Measurements from ENCODE around the gene NPHP4. TPM values are rescaled to one million over a fixed set of nuclear protein-coding genes. Genes with fewer than 3 reads are reported as not detected.

The NPHP4 gene
- total RNA-seq, 1 donor from 2014 or later, result 19.0 TPM

DNA sequence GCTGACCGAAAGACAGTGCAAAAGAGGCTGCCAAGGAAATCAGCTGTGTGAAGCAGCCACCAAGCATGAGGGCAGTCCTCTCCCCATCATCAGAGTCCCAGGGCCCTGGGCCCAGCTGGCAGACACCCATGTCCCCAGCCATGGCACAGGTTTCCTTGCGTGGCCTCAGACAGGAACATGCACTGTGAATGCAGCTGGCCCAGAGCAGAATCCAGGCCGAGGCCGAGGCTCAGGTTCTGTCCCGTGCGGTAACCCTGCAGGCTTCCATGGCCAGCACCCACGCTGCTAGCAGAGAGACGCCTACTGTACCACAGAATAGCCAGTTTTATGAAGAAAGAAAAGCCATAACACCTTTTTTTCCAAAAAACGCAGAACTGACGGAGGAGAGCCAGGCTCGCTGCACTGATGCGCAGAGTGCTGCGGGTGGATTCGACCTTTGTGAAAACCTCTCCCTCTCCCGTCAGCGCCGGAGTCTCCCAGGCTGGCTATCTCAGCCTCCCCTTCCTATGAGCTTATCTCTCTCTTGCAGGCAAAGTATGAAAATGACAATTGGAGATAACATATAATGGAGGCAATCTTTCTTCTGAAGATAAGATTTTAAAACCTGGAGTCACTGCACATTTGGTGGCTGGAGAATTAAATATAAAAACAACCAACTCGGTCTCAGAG, 106.6 kb downstream of the NPHP4 start:
- no peaks in the 10 kb centered on the region for H3K36me3 Mint-ChIP-seq (ENCODE audit: low read depth)
- intact Hi-C loops (cut with micrococcal nuclease), result no loop called here
- no peak overlapping the region for H3K4me3 Mint-ChIP-seq (ENCODE audit: low read depth)
- H3K27me3 Mint-ChIP-seq (ENCODE audit: low read depth), result no peaks in the 10 kb centered on the region
- H3K9me3 Mint-ChIP-seq, result no peaks in the 10 kb centered on the region
- H3K4me1 Mint-ChIP-seq (ENCODE audit: low read depth), result no peaks in the 10 kb centered on the region
- no peak for DNase-seq (ENCODE audit: low spot score)
- no peak overlapping the region for H3K27ac Mint-ChIP-seq

GRCh38 chr1:5884110-5884509, 108.1 kb downstream of the NPHP4 start:
- Mint-ChIP-seq H3K4me3 (ENCODE audit: low read depth) (no peak overlapping the region), H3K27ac (no peak overlapping the region), H3K4me1 (ENCODE audit: low read depth) (no peaks in the 10 kb centered on the region), H3K9me3 (peaks cover 5% of the 10 kb centered on the region), H3K36me3 (ENCODE audit: low read depth) (peaks cover 13% of the 10 kb centered on the region), H3K27me3 (ENCODE audit: low read depth) (no peaks in the 10 kb centered on the region)
- intact Hi-C loops (cut with micrococcal nuclease), result no loop called here
- no peak for DNase-seq (ENCODE audit: low spot score)

GRCh38 chr1:5883129-5884048, 108.8 kb downstream of the NPHP4 start:
- Mint-ChIP-seq H3K27ac (no peak overlapping the region), H3K4me1 (ENCODE audit: low read depth) (no peaks in the 10 kb centered on the region), H3K4me3 (ENCODE audit: low read depth) (no peak overlapping the region), H3K27me3 (ENCODE audit: low read depth) (no peaks in the 10 kb centered on the region), H3K9me3 (peaks cover 5% of the 10 kb centered on the region), H3K36me3 (ENCODE audit: low read depth) (peaks cover 17% of the 10 kb centered on the region)
- DNase-seq (ENCODE audit: low spot score), result no peak
- intact Hi-C loops (cut with micrococcal nuclease), result no loop called here

DNA sequence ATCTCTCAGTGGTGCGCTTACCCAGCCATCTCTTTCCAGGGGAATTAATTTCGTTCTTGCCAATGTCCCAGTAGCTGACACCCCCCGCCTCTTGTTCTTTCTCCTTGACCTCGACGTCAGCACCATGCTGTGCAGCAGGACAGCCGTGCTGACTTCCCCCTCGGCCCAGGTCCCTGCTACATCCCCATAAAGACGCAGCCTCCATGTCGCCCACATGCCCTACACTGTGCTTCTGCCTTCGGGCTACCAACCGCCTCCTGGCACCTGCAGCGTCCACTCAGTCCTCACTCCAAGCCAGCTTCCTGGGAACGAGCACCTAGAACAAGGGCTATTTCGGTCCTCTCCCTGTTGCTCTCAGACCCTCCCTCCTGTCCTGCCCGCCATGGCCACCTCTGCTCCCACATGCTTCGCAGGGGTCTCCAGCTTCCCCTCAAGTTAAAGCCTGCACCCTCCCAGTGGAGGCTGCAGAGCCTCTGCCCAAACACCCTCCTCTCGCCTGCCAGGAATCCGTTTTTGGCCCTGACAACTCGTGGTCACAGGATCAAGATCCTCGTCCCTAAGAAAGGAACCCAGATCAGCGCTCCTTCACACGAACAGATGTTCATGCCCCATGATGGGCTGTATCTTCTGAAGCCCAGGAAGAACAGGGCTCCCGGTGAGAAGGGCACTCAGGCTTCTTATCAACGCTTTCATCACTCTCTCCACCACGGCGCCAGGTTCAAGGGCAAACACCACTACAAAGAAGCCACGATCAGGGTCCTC, 109.7 kb downstream of the NPHP4 start:
- Mint-ChIP-seq H3K36me3 (ENCODE audit: low read depth) (peaks cover 17% of the 10 kb centered on the region), H3K4me1 (ENCODE audit: low read depth) (no peaks in the 10 kb centered on the region), H3K4me3 (ENCODE audit: low read depth) (no peak overlapping the region), H3K27me3 (ENCODE audit: low read depth) (no peaks in the 10 kb centered on the region), H3K9me3 (peaks cover 5% of the 10 kb centered on the region), H3K27ac (no peak overlapping the region)
- intact Hi-C loops (cut with micrococcal nuclease), result no loop called here
- no peak for DNase-seq (ENCODE audit: low spot score)

- DNase-seq (ENCODE audit: low spot score), result no peak
- H3K27ac Mint-ChIP-seq, result no peak overlapping the region
- H3K27me3 Mint-ChIP-seq (ENCODE audit: low read depth), result no peaks in the 10 kb centered on the region
- no peak overlapping the region for H3K4me3 Mint-ChIP-seq (ENCODE audit: low read depth)
- peaks cover 17% of the 10 kb centered on the region for H3K36me3 Mint-ChIP-seq (ENCODE audit: low read depth)
- intact Hi-C loops (cut with micrococcal nuclease), result loop anchor here (1.0 kb wide), 1 partner anchor 35 kb away; no protein-coding TSS in a partner anchor
- no peaks in the 10 kb centered on the region for H3K4me1 Mint-ChIP-seq (ENCODE audit: low read depth)
- H3K9me3 Mint-ChIP-seq, result peaks cover 5% of the 10 kb centered on the region
Measured at GRCh38 chr1:5881526-5882222, 110.6 kb downstream of the NPHP4 start.

GRCh38 chr1:5880630-5881405, 111.4 kb downstream of the NPHP4 start:
- intact Hi-C loops (cut with micrococcal nuclease), result loop anchor here (1.0 kb wide), 1 partner anchor 35 kb away; no protein-coding TSS in a partner anchor
- Mint-ChIP-seq H3K36me3 (ENCODE audit: low read depth) (peaks cover 17% of the 10 kb centered on the region), H3K27ac (no peak overlapping the region), H3K4me1 (ENCODE audit: low read depth) (no peaks in the 10 kb centered on the region), H3K9me3 (peaks cover 5% of the 10 kb centered on the region), H3K4me3 (ENCODE audit: low read depth) (no peak overlapping the region), H3K27me3 (ENCODE audit: low read depth) (no peaks in the 10 kb centered on the region)
- no peak for DNase-seq (ENCODE audit: low spot score)

GRCh38 chr1:5879421-5879820, 112.8 kb downstream of the NPHP4 start:
- no peaks in the 10 kb centered on the region for H3K4me1 Mint-ChIP-seq (ENCODE audit: low read depth)
- H3K4me3 Mint-ChIP-seq (ENCODE audit: low read depth), result no peak overlapping the region
- no peaks in the 10 kb centered on the region for H3K27me3 Mint-ChIP-seq (ENCODE audit: low read depth)
- intact Hi-C loops (cut with micrococcal nuclease), result no loop called here
- no peak overlapping the region for H3K27ac Mint-ChIP-seq
- peaks cover 5% of the 10 kb centered on the region for H3K9me3 Mint-ChIP-seq
- no peak for DNase-seq (ENCODE audit: low spot score)
- peaks cover 17% of the 10 kb centered on the region for H3K36me3 Mint-ChIP-seq (ENCODE audit: low read depth)

GRCh38 chr1:5878971-5879370, 113.3 kb downstream of the NPHP4 start:
- Mint-ChIP-seq H3K27ac (no peak overlapping the region), H3K4me1 (ENCODE audit: low read depth) (no peaks in the 10 kb centered on the region), H3K27me3 (ENCODE audit: low read depth) (no peaks in the 10 kb centered on the region), H3K9me3 (peaks cover 5% of the 10 kb centered on the region), H3K4me3 (ENCODE audit: low read depth) (no peak overlapping the region), H3K36me3 (ENCODE audit: low read depth) (peaks cover 17% of the 10 kb centered on the region)
- DNase-seq (ENCODE audit: low spot score), result no peak
- intact Hi-C loops (cut with micrococcal nuclease), result no loop called here

DNA sequence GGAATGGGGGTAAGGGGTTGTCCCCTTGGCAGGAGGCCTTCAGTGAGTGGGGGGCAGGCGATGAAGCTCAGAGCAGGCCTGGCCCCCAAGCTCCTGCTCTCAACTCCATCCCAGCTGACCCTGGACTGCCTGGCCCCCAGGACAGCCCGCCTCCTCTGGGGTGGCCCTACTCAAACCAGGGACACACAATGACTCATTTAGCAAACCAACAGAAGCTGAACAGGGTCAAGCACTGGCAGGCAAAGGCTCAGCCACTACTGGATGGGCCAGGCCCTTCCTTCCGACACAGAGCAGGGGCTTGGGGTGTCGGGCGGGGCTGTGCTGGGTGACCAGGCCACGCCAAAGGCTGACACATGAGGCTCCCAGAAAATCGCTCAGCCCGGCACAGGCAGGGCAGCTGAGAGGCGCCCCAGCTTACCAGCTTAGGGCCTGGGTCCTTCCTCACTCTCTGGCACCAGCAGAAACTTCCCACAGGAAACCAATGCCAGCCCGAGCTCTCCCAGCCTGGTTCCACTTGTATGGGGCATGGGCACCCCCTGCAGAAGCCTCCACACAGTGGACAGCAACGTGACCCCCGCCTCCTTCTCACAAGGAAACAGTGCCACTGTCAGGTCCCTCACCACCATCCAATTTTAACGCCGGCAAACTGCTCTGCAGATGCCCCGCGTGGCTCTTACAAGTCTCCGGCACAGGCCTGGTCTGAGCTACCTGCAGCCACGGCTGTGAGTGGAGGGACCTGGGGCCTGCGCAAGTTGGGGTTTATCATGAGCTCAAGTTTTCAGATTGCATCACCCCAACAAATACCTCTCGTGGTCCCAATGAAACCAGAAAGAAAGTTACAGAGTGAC, 114.3 kb downstream of the NPHP4 start:
- H3K27ac Mint-ChIP-seq, result no peak overlapping the region
- H3K4me3 Mint-ChIP-seq (ENCODE audit: low read depth), result no peak overlapping the region
- peaks cover 21% of the 10 kb centered on the region for H3K36me3 Mint-ChIP-seq (ENCODE audit: low read depth)
- H3K9me3 Mint-ChIP-seq, result peaks cover 5% of the 10 kb centered on the region
- no peaks in the 10 kb centered on the region for H3K27me3 Mint-ChIP-seq (ENCODE audit: low read depth)
- no peak for DNase-seq (ENCODE audit: low spot score)
- intact Hi-C loops (cut with micrococcal nuclease), result no loop called here
- no peaks in the 10 kb centered on the region for H3K4me1 Mint-ChIP-seq (ENCODE audit: low read depth)

GRCh38 chr1:5877001-5877400, 115.2 kb downstream of the NPHP4 start:
- H3K36me3 Mint-ChIP-seq (ENCODE audit: low read depth), result peaks cover 21% of the 10 kb centered on the region
- H3K9me3 Mint-ChIP-seq, result peaks cover 5% of the 10 kb centered on the region
- H3K4me1 Mint-ChIP-seq (ENCODE audit: low read depth), result no peaks in the 10 kb centered on the region
- intact Hi-C loops (cut with micrococcal nuclease), result no loop called here
- H3K4me3 Mint-ChIP-seq (ENCODE audit: low read depth), result no peak overlapping the region
- no peaks in the 10 kb centered on the region for H3K27me3 Mint-ChIP-seq (ENCODE audit: low read depth)
- no peak for DNase-seq (ENCODE audit: low spot score)
- no peak overlapping the region for H3K27ac Mint-ChIP-seq

DNA sequence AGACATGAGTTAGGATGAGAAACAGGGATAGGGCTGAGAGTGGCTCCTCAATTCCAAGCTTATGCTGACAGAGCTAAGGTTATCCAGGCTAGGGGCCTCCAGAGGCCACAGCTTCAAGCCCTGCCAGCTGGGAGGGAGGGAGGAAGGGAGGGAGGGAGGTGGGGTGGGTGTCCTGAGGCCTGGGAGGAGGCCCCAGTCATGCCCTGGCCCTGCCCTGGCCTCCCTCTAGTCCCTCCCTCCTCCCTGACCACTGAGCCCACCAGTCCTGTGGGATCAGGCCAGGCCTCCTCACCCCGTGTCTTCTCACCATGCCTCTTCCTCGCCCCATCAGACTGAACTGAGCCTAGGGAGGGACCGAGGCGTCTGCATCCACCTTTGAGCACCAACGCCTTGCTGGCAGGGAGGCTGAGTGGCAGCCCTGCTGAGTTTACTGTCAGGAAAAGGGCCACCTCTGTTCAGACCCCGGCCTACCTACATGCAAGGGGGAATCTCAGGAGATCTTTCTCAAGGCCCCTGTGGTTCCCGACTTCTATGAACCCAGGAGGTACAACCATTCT, 116.1 kb downstream of the NPHP4 start:
- Mint-ChIP-seq H3K27me3 (ENCODE audit: low read depth) (no peaks in the 10 kb centered on the region), H3K9me3 (peaks cover 5% of the 10 kb centered on the region), H3K4me1 (ENCODE audit: low read depth) (no peaks in the 10 kb centered on the region), H3K4me3 (ENCODE audit: low read depth) (no peak overlapping the region), H3K36me3 (ENCODE audit: low read depth) (peaks cover 21% of the 10 kb centered on the region), H3K27ac (no peak overlapping the region)
- no peak for DNase-seq (ENCODE audit: low spot score)
- intact Hi-C loops (cut with micrococcal nuclease), result no loop called here

All from activated T-helper 2 cell treated with anti-CD3 and anti-CD28 coated beads, Interferon-gamma antibody, Interleukin-2, Interleukin-4, amounts not matched to agents 10 μg/mL and 5 μg/mL and 100 μg/mL, durations not matched to agents 14 hours and 24 hours and 36 hours (primary cell).